Measurements from ENCODE around the gene FARP1.

Gene FARP1

DNA sequence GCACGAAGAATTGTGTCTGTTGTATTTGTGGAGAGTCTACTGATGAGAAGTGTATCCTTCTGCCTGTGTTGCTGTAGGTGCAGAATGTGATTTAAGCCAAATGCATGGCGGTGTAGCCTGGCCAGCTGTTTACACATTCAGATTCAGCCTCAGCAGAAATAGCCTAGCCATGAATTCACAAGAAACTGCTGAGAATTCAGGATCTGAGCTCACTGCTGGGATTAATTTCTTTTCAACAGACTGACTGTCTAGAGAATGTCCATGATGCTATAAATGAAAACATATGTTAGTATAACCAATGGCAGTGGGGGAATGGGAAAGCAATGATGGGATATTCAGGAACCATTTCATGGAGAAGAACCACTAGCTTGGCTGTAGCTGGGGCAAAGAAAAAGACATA lies 111.6 kb downstream of the FARP1 start:
- Histone ChIP-seq H3K27ac (ENCODE audit: extremely low read depth, low read depth, low read length) (no peak overlapping the region), H3K9me3 (ENCODE audit: control insufficient read depth, insufficient read depth, low read depth, low read length) (no peaks in the 10 kb centered on the region), H3K4me1 (ENCODE audit: control insufficient read depth, insufficient read depth, low read length) (peaks cover 5% of the 10 kb centered on the region; the same call in 1 of the 2 replicates), H3K4me3 (ENCODE audit: low read depth, low read length) (no peak overlapping the region), H3K36me3 (ENCODE audit: control insufficient read depth in 2 of 2, insufficient read depth in 1 of 2, low read length in 2 of 2) (no peaks in the 10 kb centered on the region)
- TF ChIP-seq ZNF138 (tag by site-specific recombination; IDR thresholded peaks at IDR 0.05; ENCODE audit: borderline replicate concordance) (no peak), KLF8 (tag by site-specific recombination; IDR thresholded peaks at IDR 0.05) (no peak), ZNF600 (tag by site-specific recombination; IDR thresholded peaks at IDR 0.05) (no peak), ZXDB (tag by site-specific recombination; IDR thresholded peaks at IDR 0.05) (no peak), ZNF785 (tag by site-specific recombination; IDR thresholded peaks at IDR 0.05) (no peak), ZNF555 (tag by site-specific recombination; conservative IDR thresholded peaks at IDR 0.05) (no peak), ZNF621 (tag by site-specific recombination; IDR thresholded peaks at IDR 0.05) (no peak), ZNF23 (tag by site-specific recombination; IDR thresholded peaks at IDR 0.05; ENCODE audit: borderline replicate concordance) (no peak), ZNF292 (tag by site-specific recombination; IDR thresholded peaks at IDR 0.05; ENCODE audit: borderline replicate concordance, low read depth) (no peak), ZNF843 (tag by site-specific recombination; IDR thresholded peaks at IDR 0.05) (no peak), ZNF341 (tag by site-specific recombination; IDR thresholded peaks at IDR 0.05; ENCODE audit: low read depth) (no peak), ZNF433 (tag by site-specific recombination; IDR thresholded peaks at IDR 0.05; ENCODE audit: low read depth) (no peak), ZNF121 (tag by site-specific recombination; IDR thresholded peaks at IDR 0.05) (no peak), ZBTB48 (tag by site-specific recombination; IDR thresholded peaks at IDR 0.05) (no peak), ZNF549 (tag by site-specific recombination; IDR thresholded peaks at IDR 0.05) (no peak), YY2 (tag by site-specific recombination; IDR thresholded peaks at IDR 0.05) (no peak), ZFP69B (tag by site-specific recombination; IDR thresholded peaks at IDR 0.05) (no peak), MYNN (tag by site-specific recombination; IDR thresholded peaks at IDR 0.05; ENCODE audit: borderline replicate concordance) (no peak)
- TF ChIP-seq, protein P1, sequence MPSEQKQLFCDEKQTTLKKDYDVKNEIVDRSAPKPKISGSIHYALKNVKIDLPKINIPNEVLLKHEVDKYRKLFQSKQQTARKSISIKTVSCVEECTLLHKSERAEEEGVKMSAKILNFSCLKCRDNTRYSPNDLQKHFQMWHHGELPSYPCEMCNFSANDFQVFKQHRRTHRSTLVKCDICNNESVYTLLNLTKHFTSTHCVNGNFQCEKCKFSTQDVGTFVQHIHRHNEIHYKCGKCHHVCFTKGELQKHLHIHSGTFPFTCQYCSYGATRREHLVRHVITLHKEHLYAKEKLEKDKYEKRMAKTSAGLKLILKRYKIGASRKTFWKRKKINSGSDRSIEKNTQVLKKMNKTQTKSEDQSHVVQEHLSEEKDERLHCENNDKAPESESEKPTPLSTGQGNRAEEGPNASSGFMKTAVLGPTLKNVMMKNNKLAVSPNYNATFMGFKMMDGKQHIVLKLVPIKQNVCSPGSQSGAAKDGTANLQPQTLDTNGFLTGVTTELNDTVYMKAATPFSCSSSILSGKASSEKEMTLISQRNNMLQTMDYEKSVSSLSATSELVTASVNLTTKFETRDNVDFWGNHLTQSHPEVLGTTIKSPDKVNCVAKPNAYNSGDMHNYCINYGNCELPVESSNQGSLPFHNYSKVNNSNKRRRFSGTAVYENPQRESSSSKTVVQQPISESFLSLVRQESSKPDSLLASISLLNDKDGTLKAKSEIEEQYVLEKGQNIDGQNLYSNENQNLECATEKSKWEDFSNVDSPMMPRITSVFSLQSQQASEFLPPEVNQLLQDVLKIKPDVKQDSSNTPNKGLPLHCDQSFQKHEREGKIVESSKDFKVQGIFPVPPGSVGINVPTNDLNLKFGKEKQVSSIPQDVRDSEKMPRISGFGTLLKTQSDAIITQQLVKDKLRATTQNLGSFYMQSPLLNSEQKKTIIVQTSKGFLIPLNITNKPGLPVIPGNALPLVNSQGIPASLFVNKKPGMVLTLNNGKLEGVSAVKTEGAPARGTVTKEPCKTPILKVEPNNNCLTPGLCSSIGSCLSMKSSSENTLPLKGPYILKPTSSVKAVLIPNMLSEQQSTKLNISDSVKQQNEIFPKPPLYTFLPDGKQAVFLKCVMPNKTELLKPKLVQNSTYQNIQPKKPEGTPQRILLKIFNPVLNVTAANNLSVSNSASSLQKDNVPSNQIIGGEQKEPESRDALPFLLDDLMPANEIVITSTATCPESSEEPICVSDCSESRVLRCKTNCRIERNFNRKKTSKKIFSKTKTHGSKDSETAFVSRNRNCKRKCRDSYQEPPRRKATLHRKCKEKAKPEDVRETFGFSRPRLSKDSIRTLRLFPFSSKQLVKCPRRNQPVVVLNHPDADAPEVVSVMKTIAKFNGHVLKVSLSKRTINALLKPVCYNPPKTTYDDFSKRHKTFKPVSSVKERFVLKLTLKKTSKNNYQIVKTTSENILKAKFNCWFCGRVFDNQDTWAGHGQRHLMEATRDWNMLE (tag by site-specific recombination; conservative IDR thresholded peaks at IDR 0.05; ENCODE audit: low read depth), result no peak
- ChIA-PET CTCF (no interaction called here), POLR2A (no interaction called here)

DNA sequence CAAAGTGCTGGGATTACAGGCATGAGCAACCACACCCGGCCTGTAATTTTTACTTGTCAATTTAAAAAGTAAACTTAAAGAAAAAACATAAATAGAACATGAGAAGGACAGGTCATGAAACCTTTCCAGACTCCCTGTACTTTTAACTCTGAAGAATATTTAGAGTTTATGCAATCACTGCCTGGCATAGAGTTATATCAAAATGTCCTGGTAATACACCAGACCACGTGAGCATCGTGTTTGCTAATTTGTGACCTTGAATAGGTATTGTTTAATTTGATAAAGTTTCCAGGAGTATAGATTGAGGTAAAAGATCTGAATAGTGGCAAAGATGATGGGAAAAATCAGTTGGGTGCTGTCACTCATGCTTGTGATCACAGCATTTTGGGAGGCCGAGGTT lies 115.3 kb downstream of the FARP1 start:
- H3K36me3 ChIP-seq (ENCODE audit: control insufficient read depth in 2 of 2, insufficient read depth in 1 of 2, low read length in 2 of 2), result no peaks in the 10 kb centered on the region
- H3K9me3 ChIP-seq (ENCODE audit: control insufficient read depth, insufficient read depth, low read depth, low read length), result no peaks in the 10 kb centered on the region
- H3K4me3 ChIP-seq (ENCODE audit: low read depth, low read length), result no peak overlapping the region
- TF ChIP-seq ZNF624 (tag by site-specific recombination; IDR thresholded peaks at IDR 0.05) (no peak), ZNF335 (tag by site-specific recombination; conservative IDR thresholded peaks at IDR 0.05) (no peak), ZNF558 (tag by site-specific recombination; IDR thresholded peaks at IDR 0.05) (no peak), TCF7L2 (IDR thresholded peaks at IDR 0.05; ENCODE audit: borderline replicate concordance, low read depth, low read length) (no peak), ZNF169 (tag by site-specific recombination; IDR thresholded peaks at IDR 0.05) (no peak), ZBTB1 (tag by site-specific recombination; IDR thresholded peaks at IDR 0.05) (no peak)
- TF ChIP-seq, protein P2, sequence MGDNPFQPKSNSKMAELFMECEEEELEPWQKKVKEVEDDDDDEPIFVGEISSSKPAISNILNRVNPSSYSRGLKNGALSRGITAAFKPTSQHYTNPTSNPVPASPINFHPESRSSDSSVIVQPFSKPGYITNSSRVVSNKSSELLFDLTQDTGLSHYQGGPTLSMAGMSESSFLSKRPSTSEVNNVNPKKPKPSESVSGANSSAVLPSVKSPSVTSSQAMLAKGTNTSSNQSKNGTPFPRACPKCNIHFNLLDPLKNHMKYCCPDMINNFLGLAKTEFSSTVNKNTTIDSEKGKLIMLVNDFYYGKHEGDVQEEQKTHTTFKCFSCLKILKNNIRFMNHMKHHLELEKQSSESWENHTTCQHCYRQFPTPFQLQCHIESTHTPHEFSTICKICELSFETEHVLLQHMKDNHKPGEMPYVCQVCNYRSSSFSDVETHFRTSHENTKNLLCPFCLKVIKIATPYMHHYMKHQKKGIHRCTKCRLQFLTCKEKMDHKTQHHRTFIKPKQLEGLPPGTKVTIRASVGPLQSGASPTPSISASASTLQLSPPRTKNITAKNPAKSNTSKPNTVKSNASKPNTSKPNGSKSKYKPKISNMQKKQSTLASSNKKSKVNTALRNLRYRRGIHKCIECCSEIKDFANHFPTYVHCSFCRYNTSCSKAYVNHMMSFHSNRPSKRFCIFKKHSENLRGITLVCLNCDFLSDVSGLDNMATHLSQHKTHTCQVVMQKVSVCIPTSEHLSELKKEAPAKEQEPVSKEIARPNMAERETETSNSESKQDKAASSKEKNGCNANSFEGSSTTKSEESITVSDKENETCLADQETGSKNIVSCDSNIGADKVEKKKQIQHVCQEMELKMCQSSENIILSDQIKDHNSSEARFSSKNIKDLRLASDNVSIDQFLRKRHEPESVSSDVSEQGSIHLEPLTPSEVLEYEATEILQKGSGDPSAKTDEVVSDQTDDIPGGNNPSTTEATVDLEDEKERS (tag by site-specific recombination; IDR thresholded peaks at IDR 0.05), result no peak
- no peak overlapping the region for H3K27ac ChIP-seq (ENCODE audit: extremely low read depth, low read depth, low read length)
- H3K4me1 ChIP-seq (ENCODE audit: control insufficient read depth, insufficient read depth, low read length), result peaks cover 2% of the 10 kb centered on the region; the same call in 1 of the 2 replicates
- POLR2A ChIA-PET, result no interaction called here
- CTCF ChIA-PET, result interaction anchor here (0.6 kb wide), 1 partner anchor 49 kb away, joined by 3 read pairs; no protein-coding TSS in a partner anchor
